H9 (cell line): ENCODE data around the gene TRPV3. TPM values are rescaled to one million over a fixed set of nuclear protein-coding genes. Genes with fewer than 3 reads are reported as not detected.
A peak's percentile ranks its signal among the peaks of the same experiment; 100 is the strongest.

Source experiments
- DNase-seq: peaks from one replicate; pipeline ENCODE4 v3.0.0-alpha.2; 2017
- H2AFZ ChIP-seq: one replicate; pipeline ENCODE4 v1.6.1; 2013; ENCODE audit warnings: mild to moderate bottlenecking, low read length, control low read depth, moderate library complexity
- H2AK5ac ChIP-seq: 2 replicates; pipeline ENCODE4 v1.6.1; 2013; ENCODE audit warnings: low read length, control low read depth, mixed read lengths; ENCODE audit not compliant: insufficient read length
- H2BK120ac ChIP-seq: one replicate; pipeline ENCODE4 v1.6.1; 2013; ENCODE audit warnings: low read depth, mild to moderate bottlenecking, low read length, control low read depth, inconsistent platforms; ENCODE audit not compliant: poor library complexity, severe bottlenecking
- H2BK12ac ChIP-seq: 2 replicates; pipeline ENCODE4 v1.6.1; 2013; ENCODE audit warnings: low read length, control low read depth, mixed read lengths, low read depth; ENCODE audit not compliant: insufficient read length
- H2BK15ac ChIP-seq: 2 replicates; pipeline ENCODE4 v1.6.1; 2013; ENCODE audit warnings: low read depth, low read length, control low read depth
- H2BK20ac ChIP-seq: one replicate; pipeline ENCODE4 v1.6.1; 2013; ENCODE audit warnings: low read depth, mild to moderate bottlenecking, low read length, control low read depth, inconsistent platforms; ENCODE audit not compliant: poor library complexity, severe bottlenecking
- H2BK5ac ChIP-seq: 2 replicates; pipeline ENCODE4 v1.6.1; 2013; ENCODE audit warnings: low read length, control low read depth, mixed read lengths; ENCODE audit not compliant: insufficient read length
- H3K14ac ChIP-seq: 2 replicates; pipeline ENCODE4 v1.6.1; 2013; ENCODE audit warnings: low read length, control low read depth; ENCODE audit not compliant: insufficient read depth
- H3K18ac ChIP-seq: 2 replicates; pipeline ENCODE4 v1.6.1; 2013; ENCODE audit warnings: low read depth, mild to moderate bottlenecking, mixed read lengths, low read length, control low read depth; ENCODE audit not compliant: insufficient read length
- H3K23ac ChIP-seq: 2 replicates; pipeline ENCODE4 v1.6.1; 2013; ENCODE audit warnings: low read length, control low read depth, mixed read lengths, low read depth; ENCODE audit not compliant: insufficient read length
- H3K23me2 ChIP-seq: 2 replicates; pipeline ENCODE4 v1.6.1; 2013; ENCODE audit warnings: low read depth, mild to moderate bottlenecking, mixed read lengths, low read length, control low read depth; ENCODE audit not compliant: insufficient read length, poor library complexity, severe bottlenecking
- H3K27ac ChIP-seq: 2 replicates; pipeline ENCODE4 v1.5.1; 2013; ENCODE audit warnings: low read length, control low read depth, mixed read lengths, low read depth; ENCODE audit not compliant: insufficient read length
- H3K27me3 ChIP-seq: 2 replicates; pipeline ENCODE4 v1.6.1; 2013; ENCODE audit warnings: low read length, control low read depth, inconsistent platforms; ENCODE audit not compliant: insufficient read depth
- H3K4ac ChIP-seq: 2 replicates; pipeline ENCODE4 v1.6.1; 2013; ENCODE audit warnings: low read depth, mild to moderate bottlenecking, control low read depth, inconsistent platforms, low read length, moderate library complexity
- H3K4me1 ChIP-seq: 2 replicates; pipeline ENCODE4 v1.6.1; 2013; ENCODE audit warnings: low read length, control low read depth, inconsistent platforms; ENCODE audit not compliant: insufficient read depth
- H3K4me2 ChIP-seq: 2 replicates; pipeline ENCODE4 v1.6.1; 2013; ENCODE audit warnings: low read length, control low read depth, mixed read lengths; ENCODE audit not compliant: insufficient read length, insufficient read depth
- H3K56ac ChIP-seq: 2 replicates; pipeline ENCODE4 v1.6.1; 2013; ENCODE audit warnings: low read depth, mild to moderate bottlenecking, mixed read lengths, low read length, control low read depth; ENCODE audit not compliant: insufficient read length
- H3K79me1 ChIP-seq: 2 replicates; pipeline ENCODE4 v1.6.1; 2013; ENCODE audit warnings: low read depth, mild to moderate bottlenecking, moderate library complexity, low read length, control low read depth, inconsistent platforms; ENCODE audit not compliant: insufficient read depth, poor library complexity, severe bottlenecking
- H3K79me2 ChIP-seq: 2 replicates; pipeline ENCODE4 v1.6.1; 2013; ENCODE audit warnings: low read length, control low read depth, inconsistent platforms; ENCODE audit not compliant: insufficient read depth
- H3K9ac ChIP-seq: 2 replicates; pipeline ENCODE4 v1.6.1; 2013; ENCODE audit warnings: low read length, control low read depth, mixed read lengths; ENCODE audit not compliant: insufficient read length; ENCODE audit errors: extremely low read depth
- H3K9me3 ChIP-seq: one replicate; pipeline ENCODE4 v1.6.1; 2013; ENCODE audit warnings: low read depth, low read length, inconsistent platforms; ENCODE audit not compliant: control insufficient read depth
- H3T11ph ChIP-seq: one replicate; pipeline ENCODE4 v1.6.1; 2013; ENCODE audit warnings: mild to moderate bottlenecking, low read length, control low read depth, inconsistent platforms
- H4K20me1 ChIP-seq: one replicate; pipeline ENCODE4 v1.6.1; 2013; ENCODE audit not compliant: control insufficient read depth, insufficient read length, insufficient read depth
- H4K5ac ChIP-seq: 2 replicates; pipeline ENCODE4 v1.6.1; 2013; ENCODE audit warnings: low read depth, mild to moderate bottlenecking, mixed read lengths, low read length, control low read depth; ENCODE audit not compliant: insufficient read length
- H4K8ac ChIP-seq: replicated peaks from 2 replicates; pipeline ENCODE4 v1.6.1; 2013; ENCODE audit warnings: low read length, control low read depth, mixed read lengths, low read depth; ENCODE audit not compliant: insufficient read length
- H4K91ac ChIP-seq: 2 replicates; pipeline ENCODE4 v1.6.1; 2013; ENCODE audit warnings: low read depth, mild to moderate bottlenecking, moderate library complexity, mixed read lengths, low read length, control low read depth; ENCODE audit not compliant: insufficient read length
- H3K27ac Mint-ChIP-seq, 3 experiments: 2 replicates in 2 of 3; 3 replicates in 1 of 3; pipeline ENCODE4 v1.8.0; 2020 to 2021; ENCODE audit warnings: mixed read lengths in 3 of 3, mild to moderate bottlenecking in 1 of 3, moderate library complexity in 1 of 3
- H3K27me3 Mint-ChIP-seq: 2 replicates; pipeline ENCODE4 v1.8.0; 2021; ENCODE audit warnings: low read depth, mild to moderate bottlenecking, moderate library complexity, mixed read lengths
- H3K36me3 Mint-ChIP-seq, 3 experiments: 2 replicates in 2 of 3; 3 replicates in 1 of 3; pipeline ENCODE4 v1.8.0; 2020 to 2021; ENCODE audit warnings: low read depth in 3 of 3, mixed read lengths in 3 of 3; ENCODE audit not compliant: insufficient read depth in 1 of 3
- H3K4me1 Mint-ChIP-seq, 2 experiments: 2 replicates each; pipeline ENCODE4 v1.8.0; 2020; ENCODE audit warnings: mixed read lengths in 2 of 2
- H3K4me3 Mint-ChIP-seq, 2 experiments: 2 replicates in 1 of 2; 3 replicates in 1 of 2; pipeline ENCODE4 v1.8.0; 2020 to 2021; ENCODE audit warnings: mild to moderate bottlenecking in 2 of 2, mixed read lengths in 2 of 2, moderate library complexity in 1 of 2
- H3K9me3 Mint-ChIP-seq, 2 experiments: 2 replicates in 1 of 2; 3 replicates in 1 of 2; pipeline ENCODE4 v1.8.0; 2020; ENCODE audit warnings: mild to moderate bottlenecking in 2 of 2, mixed read lengths in 2 of 2, moderate library complexity in 1 of 2
- WGBS: extraction: QIAGEN DNeasy Blood & Tissue Kit; methylation state at CpG from one replicate; pipeline ENCODE4 v1.1.7; 2013; ENCODE audit warnings: missing lambda C conversion rate, low lambda C conversion rate, mixed read lengths; ENCODE audit not compliant: insufficient read length; ENCODE audit errors: extremely low coverage; 5-methylcytosine and 5-hydroxymethylcytosine counted together
- total RNA-seq: library from RNA; stranded (reverse); gene quantifications from 2 replicates; pipeline ENCODE4 v1.2.1, GENCODE V29; 2021
- TF ChIP-seq, protein P1 (sequence below): fragments of 200-600 bp; sonication (generic); conservative IDR thresholded peaks from 3 replicates; pipeline ENCODE4 v1.8.0; 2021; ENCODE audit warnings: antibody characterized with exemption, mild to moderate bottlenecking

TRPV3 gene
- total RNA-seq, 1 experiment from 2014 or later, result 0.63 TPM

DNA sequence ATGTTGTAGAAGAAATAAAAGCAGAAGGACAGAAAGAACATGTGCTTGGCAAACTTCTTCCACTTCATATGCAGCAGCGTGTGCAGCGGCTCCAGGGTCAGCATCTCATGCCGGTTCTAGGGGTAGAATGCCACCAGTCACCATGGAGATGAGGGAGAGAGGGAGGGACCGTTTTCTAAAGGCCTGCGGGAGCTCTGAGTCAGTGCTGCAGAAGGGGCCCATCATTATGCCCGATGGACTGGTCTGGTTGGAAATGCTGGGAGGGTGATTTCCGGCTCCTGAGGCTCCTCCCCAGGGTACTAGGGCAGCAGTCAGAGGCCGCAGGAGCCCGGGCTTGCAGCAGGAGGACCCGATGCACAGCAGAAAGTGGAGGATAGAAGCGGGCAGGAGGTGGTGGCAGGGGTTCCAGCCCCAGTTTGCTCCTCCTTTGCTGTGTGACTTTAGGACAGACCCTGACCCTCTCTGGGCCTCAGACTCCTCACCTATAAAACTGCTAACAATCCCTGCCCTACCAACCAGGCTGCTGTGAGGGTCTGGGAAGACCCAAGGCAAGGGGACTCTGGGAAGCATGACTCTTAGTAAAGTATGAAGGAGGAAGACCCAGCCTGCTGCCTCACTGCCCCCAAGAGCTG, 28.6 kb downstream of the TRPV3 start:
- H3K9me3 Mint-ChIP-seq, result no peaks in the 10 kb centered on the region
- H3K4me3 Mint-ChIP-seq, result no peak overlapping the region
- no peak overlapping the region for H2AFZ ChIP-seq
- H3K23ac ChIP-seq, result no peak overlapping the region
- no peak overlapping the region for H3K18ac ChIP-seq
- no peak overlapping the region; the same call in 1 of the 2 replicates for H3K14ac ChIP-seq
- no peaks in the 10 kb centered on the region for H3K23me2 ChIP-seq
- H3K4me1 ChIP-seq, result no peaks in the 10 kb centered on the region
- H4K5ac ChIP-seq, result no peak overlapping the region
- H4K8ac ChIP-seq, result no peak overlapping the region
- H4K20me1 ChIP-seq, result no peaks in the 10 kb centered on the region
- no peak overlapping the region for H2BK20ac ChIP-seq
- no peak overlapping the region for H3K27ac ChIP-seq
- H3K79me1 ChIP-seq, result no peaks in the 10 kb centered on the region
- no peak overlapping the region for H3K4ac ChIP-seq
- H3K9ac ChIP-seq, result no peak overlapping the region
- no peak overlapping the region for H2BK5ac ChIP-seq
- H2AK5ac ChIP-seq, result no peak overlapping the region
- TF ChIP-seq, protein P1, sequence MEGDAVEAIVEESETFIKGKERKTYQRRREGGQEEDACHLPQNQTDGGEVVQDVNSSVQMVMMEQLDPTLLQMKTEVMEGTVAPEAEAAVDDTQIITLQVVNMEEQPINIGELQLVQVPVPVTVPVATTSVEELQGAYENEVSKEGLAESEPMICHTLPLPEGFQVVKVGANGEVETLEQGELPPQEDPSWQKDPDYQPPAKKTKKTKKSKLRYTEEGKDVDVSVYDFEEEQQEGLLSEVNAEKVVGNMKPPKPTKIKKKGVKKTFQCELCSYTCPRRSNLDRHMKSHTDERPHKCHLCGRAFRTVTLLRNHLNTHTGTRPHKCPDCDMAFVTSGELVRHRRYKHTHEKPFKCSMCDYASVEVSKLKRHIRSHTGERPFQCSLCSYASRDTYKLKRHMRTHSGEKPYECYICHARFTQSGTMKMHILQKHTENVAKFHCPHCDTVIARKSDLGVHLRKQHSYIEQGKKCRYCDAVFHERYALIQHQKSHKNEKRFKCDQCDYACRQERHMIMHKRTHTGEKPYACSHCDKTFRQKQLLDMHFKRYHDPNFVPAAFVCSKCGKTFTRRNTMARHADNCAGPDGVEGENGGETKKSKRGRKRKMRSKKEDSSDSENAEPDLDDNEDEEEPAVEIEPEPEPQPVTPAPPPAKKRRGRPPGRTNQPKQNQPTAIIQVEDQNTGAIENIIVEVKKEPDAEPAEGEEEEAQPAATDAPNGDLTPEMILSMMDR, result no peak
- no peak overlapping the region for H2BK12ac ChIP-seq
- peaks cover under 1% of the 10 kb centered on the region for H3K27me3 Mint-ChIP-seq
- H3K4me1 Mint-ChIP-seq, result peaks cover 10 to 25% of the 10 kb centered on the region in 2 experiments
- no peak overlapping the region for H4K91ac ChIP-seq
- no CpG with 5 or more reads among the region's 11 CpGs for WGBS
- peak overlapping the region in 1 of 3 experiments; percentile 44; a peak in 2 of 7 replicates for H3K27ac Mint-ChIP-seq
- no peaks in the 10 kb centered on the region for H3K36me3 Mint-ChIP-seq
- H3K56ac ChIP-seq, result no peak overlapping the region
- no peaks in the 10 kb centered on the region for H3K27me3 ChIP-seq
- no peaks in the 10 kb centered on the region for H3K9me3 ChIP-seq
- DNase-seq, result peak; percentile 51
- no peak overlapping the region for H2BK120ac ChIP-seq
- no peak overlapping the region for H3K4me2 ChIP-seq
- no peaks in the 10 kb centered on the region for H3K79me2 ChIP-seq
- no peak overlapping the region for H2BK15ac ChIP-seq
- H3T11ph ChIP-seq, result no peak overlapping the region
